Measurements from ENCODE around the gene GBX1.

GBX1 gene

GRCh38 chr7:151205730-151206129, 38.2 kb upstream of the GBX1 start:
- Histone ChIP-seq H3K4me3 (ENCODE audit: low read length) (no peak overlapping the region), H3K36me3 (ENCODE audit: insufficient read depth, low read depth, low read length) (no peaks in the 10 kb centered on the region), H3K9ac (ENCODE audit: low read depth, low read length) (no peak overlapping the region), H3K27ac (ENCODE audit: low read length) (no peak overlapping the region), H3K27me3 (ENCODE audit: insufficient read depth, low read length) (no peaks in the 10 kb centered on the region; the same call in 1 of the 2 replicates), H3K4me1 (ENCODE audit: insufficient read depth, low read length) (peaks cover 4% of the 10 kb centered on the region; the same call in 1 of the 2 replicates), H3K9me3 (ENCODE audit: insufficient read depth, low read depth, low read length) (no peaks in the 10 kb centered on the region)

GRCh38 chr7:151204383-151205032, 37.0 kb upstream of the GBX1 start:
- H3K27me3 ChIP-seq (ENCODE audit: insufficient read depth, low read length), result no peaks in the 10 kb centered on the region; the same call in 1 of the 2 replicates
- H3K9me3 ChIP-seq (ENCODE audit: insufficient read depth, low read depth, low read length), result no peaks in the 10 kb centered on the region
- H3K9ac ChIP-seq (ENCODE audit: low read depth, low read length), result no peak overlapping the region
- H3K4me3 ChIP-seq (ENCODE audit: low read length), result no peak overlapping the region
- H3K27ac ChIP-seq (ENCODE audit: low read length), result no peak overlapping the region
- H3K36me3 ChIP-seq (ENCODE audit: insufficient read depth, low read depth, low read length), result no peaks in the 10 kb centered on the region
- H3K4me1 ChIP-seq (ENCODE audit: insufficient read depth, low read length), result no peaks in the 10 kb centered on the region

GRCh38 chr7:151202836-151203235, 35.3 kb upstream of the GBX1 start:
- Histone ChIP-seq H3K36me3 (ENCODE audit: insufficient read depth, low read depth, low read length) (no peaks in the 10 kb centered on the region), H3K27me3 (ENCODE audit: insufficient read depth, low read length) (no peaks in the 10 kb centered on the region; the same call in 1 of the 2 replicates), H3K9me3 (ENCODE audit: insufficient read depth, low read depth, low read length) (no peaks in the 10 kb centered on the region), H3K9ac (ENCODE audit: low read depth, low read length) (no peak overlapping the region), H3K4me1 (ENCODE audit: insufficient read depth, low read length) (no peaks in the 10 kb centered on the region), H3K4me3 (ENCODE audit: low read length) (no peak overlapping the region), H3K27ac (ENCODE audit: low read length) (no peak overlapping the region)

- H3K27me3 ChIP-seq (ENCODE audit: insufficient read depth, low read length), result peaks cover 6% of the 10 kb centered on the region; the same call in 1 of the 2 replicates
These were observed 34.3 kb upstream of the GBX1 start for GRCh38 chr7:151201751-151202150.

GRCh38 chr7:151201344-151201743, 33.9 kb upstream of the GBX1 start:
- peaks cover 10% of the 10 kb centered on the region; the same call in 1 of the 2 replicates for H3K27me3 ChIP-seq (ENCODE audit: insufficient read depth, low read length)
- no peak overlapping the region for H3K9ac ChIP-seq (ENCODE audit: low read depth, low read length)
- no peaks in the 10 kb centered on the region for H3K36me3 ChIP-seq (ENCODE audit: insufficient read depth, low read depth, low read length)
- H3K4me1 ChIP-seq (ENCODE audit: insufficient read depth, low read length), result no peaks in the 10 kb centered on the region
- H3K9me3 ChIP-seq (ENCODE audit: insufficient read depth, low read depth, low read length), result no peaks in the 10 kb centered on the region
- H3K27ac ChIP-seq (ENCODE audit: low read length), result no peak overlapping the region
- H3K4me3 ChIP-seq (ENCODE audit: low read length), result no peak overlapping the region

More at GRCh38 chr7:151201751-151202150, 34.3 kb upstream of the GBX1 start:
- Histone ChIP-seq H3K9ac (ENCODE audit: low read depth, low read length) (no peak overlapping the region), H3K4me1 (ENCODE audit: insufficient read depth, low read length) (no peaks in the 10 kb centered on the region), H3K9me3 (ENCODE audit: insufficient read depth, low read depth, low read length) (no peaks in the 10 kb centered on the region), H3K36me3 (ENCODE audit: insufficient read depth, low read depth, low read length) (no peaks in the 10 kb centered on the region), H3K4me3 (ENCODE audit: low read length) (no peak overlapping the region), H3K27ac (ENCODE audit: low read length) (no peak overlapping the region)

GRCh38 chr7:151198945-151199848, 31.7 kb upstream of the GBX1 start:
- Histone ChIP-seq H3K4me3 (ENCODE audit: low read length) (no peak overlapping the region), H3K9ac (ENCODE audit: low read depth, low read length) (no peak overlapping the region), H3K27me3 (ENCODE audit: insufficient read depth, low read length) (peaks cover 26% of the 10 kb centered on the region), H3K9me3 (ENCODE audit: insufficient read depth, low read depth, low read length) (no peaks in the 10 kb centered on the region), H3K4me1 (ENCODE audit: insufficient read depth, low read length) (no peaks in the 10 kb centered on the region), H3K36me3 (ENCODE audit: insufficient read depth, low read depth, low read length) (no peaks in the 10 kb centered on the region), H3K27ac (ENCODE audit: low read length) (no peak overlapping the region)

- H3K4me3 ChIP-seq (ENCODE audit: low read length), result no peak overlapping the region
- H3K27me3 ChIP-seq (ENCODE audit: insufficient read depth, low read length), result peaks cover 26% of the 10 kb centered on the region
- H3K9me3 ChIP-seq (ENCODE audit: insufficient read depth, low read depth, low read length), result no peaks in the 10 kb centered on the region
- no peak overlapping the region for H3K9ac ChIP-seq (ENCODE audit: low read depth, low read length)
- no peak overlapping the region for H3K27ac ChIP-seq (ENCODE audit: low read length)
- no peaks in the 10 kb centered on the region for H3K4me1 ChIP-seq (ENCODE audit: insufficient read depth, low read length)
- H3K36me3 ChIP-seq (ENCODE audit: insufficient read depth, low read depth, low read length), result no peaks in the 10 kb centered on the region
These were observed 30.4 kb upstream of the GBX1 start for GRCh38 chr7:151197932-151198331.

- Histone ChIP-seq H3K4me3 (ENCODE audit: low read length) (no peak overlapping the region), H3K9me3 (ENCODE audit: insufficient read depth, low read depth, low read length) (no peaks in the 10 kb centered on the region), H3K4me1 (ENCODE audit: insufficient read depth, low read length) (no peaks in the 10 kb centered on the region), H3K9ac (ENCODE audit: low read depth, low read length) (no peak overlapping the region), H3K36me3 (ENCODE audit: insufficient read depth, low read depth, low read length) (no peaks in the 10 kb centered on the region), H3K27me3 (ENCODE audit: insufficient read depth, low read length) (peaks cover 26% of the 10 kb centered on the region), H3K27ac (ENCODE audit: low read length) (no peak overlapping the region)
These were observed 28.3 kb upstream of the GBX1 start for GRCh38 chr7:151195616-151196450.

- no peaks in the 10 kb centered on the region for H3K36me3 ChIP-seq (ENCODE audit: insufficient read depth, low read depth, low read length)
- peaks cover 34% of the 10 kb centered on the region for H3K27me3 ChIP-seq (ENCODE audit: insufficient read depth, low read length)
- H3K27ac ChIP-seq (ENCODE audit: low read length), result no peak overlapping the region
- H3K9ac ChIP-seq (ENCODE audit: low read depth, low read length), result no peak overlapping the region
- no peaks in the 10 kb centered on the region for H3K9me3 ChIP-seq (ENCODE audit: insufficient read depth, low read depth, low read length)
- H3K4me3 ChIP-seq (ENCODE audit: low read length), result no peak overlapping the region
- H3K4me1 ChIP-seq (ENCODE audit: insufficient read depth, low read length), result no peaks in the 10 kb centered on the region
These were observed 26.7 kb upstream of the GBX1 start for GRCh38 chr7:151194188-151194587.

- H3K36me3 ChIP-seq (ENCODE audit: insufficient read depth, low read depth, low read length), result no peaks in the 10 kb centered on the region
- H3K4me1 ChIP-seq (ENCODE audit: insufficient read depth, low read length), result no peaks in the 10 kb centered on the region
- H3K9ac ChIP-seq (ENCODE audit: low read depth, low read length), result no peak overlapping the region
- no peak overlapping the region for H3K27ac ChIP-seq (ENCODE audit: low read length)
- no peak overlapping the region for H3K4me3 ChIP-seq (ENCODE audit: low read length)
- H3K9me3 ChIP-seq (ENCODE audit: insufficient read depth, low read depth, low read length), result no peaks in the 10 kb centered on the region
- peaks cover 34% of the 10 kb centered on the region for H3K27me3 ChIP-seq (ENCODE audit: insufficient read depth, low read length)
These were observed 25.9 kb upstream of the GBX1 start for GRCh38 chr7:151193203-151193978.

Measured in iPS-20b (cell line).